ENCODE results near the gene PLAGL2.

Gene PLAGL2

GRCh38 chr20:32231245-32231644 lies 23.7 kb upstream of the PLAGL2 start:
- no peak overlapping the region for H3K4me3 ChIP-seq (ENCODE audit: low read depth, low read length)
- no peak for DNase-seq (ENCODE audit: low read depth)
- no peak for TF ChIP-seq CTCF (conservative IDR thresholded peaks at IDR 0.05; ENCODE audit: low read depth, low read length)

- no peak for TF ChIP-seq CTCF (conservative IDR thresholded peaks at IDR 0.05; ENCODE audit: low read depth, low read length)
- no peak for DNase-seq (ENCODE audit: low read depth)
- no peak overlapping the region for H3K4me3 ChIP-seq (ENCODE audit: low read depth, low read length)
Observed at GRCh38 chr20:32230707-32231106, 23.2 kb upstream of the PLAGL2 start.

- no peak overlapping the region for H3K4me3 ChIP-seq (ENCODE audit: low read depth, low read length)
- TF ChIP-seq CTCF (conservative IDR thresholded peaks at IDR 0.05; ENCODE audit: low read depth, low read length) = no peak
- no peak for DNase-seq (ENCODE audit: low read depth)
Observed at GRCh38 chr20:32229251-32229747, 21.8 kb upstream of the PLAGL2 start.

GRCh38 chr20:32227744-32228688 lies 20.5 kb upstream of the PLAGL2 start:
- no peak for DNase-seq (ENCODE audit: low read depth)
- TF ChIP-seq CTCF (conservative IDR thresholded peaks at IDR 0.05; ENCODE audit: low read depth, low read length) = no peak
- H3K4me3 ChIP-seq (ENCODE audit: low read depth, low read length) = no peak overlapping the region

GRCh38 chr20:32227306-32227705 lies 19.8 kb upstream of the PLAGL2 start:
- no peak for DNase-seq (ENCODE audit: low read depth)
- TF ChIP-seq CTCF (conservative IDR thresholded peaks at IDR 0.05; ENCODE audit: low read depth, low read length) = no peak
- H3K4me3 ChIP-seq (ENCODE audit: low read depth, low read length) = no peak overlapping the region

- no peak for DNase-seq (ENCODE audit: low read depth)
- no peak for TF ChIP-seq CTCF (conservative IDR thresholded peaks at IDR 0.05; ENCODE audit: low read depth, low read length)
- H3K4me3 ChIP-seq (ENCODE audit: low read depth, low read length) = no peak overlapping the region
Observed at GRCh38 chr20:32226391-32226790, 18.8 kb upstream of the PLAGL2 start.

- DNase-seq (ENCODE audit: low read depth) = no peak
- TF ChIP-seq CTCF (conservative IDR thresholded peaks at IDR 0.05; ENCODE audit: low read depth, low read length) = no peak
- H3K4me3 ChIP-seq (ENCODE audit: low read depth, low read length) = no peak overlapping the region
Observed at GRCh38 chr20:32224463-32224862, 16.9 kb upstream of the PLAGL2 start.
